Measurements from ENCODE around the gene PIEZO2. TPM values are rescaled to one million over a fixed set of nuclear protein-coding genes. Genes with fewer than 3 reads are reported as not detected.

The PIEZO2 gene
- total and polyA plus RNA-seq, 12 donors = 0.07 to 1.4 (median 0.25) TPM; not detected in 1

GRCh38 chr18:11020161-11020853 lies 129.1 kb downstream of the PIEZO2 start:
- WGBS, 2 donors = 90 to 91% methylated on average over 2 of the region's 2 CpGs
- no peak overlapping the region for H3K4me3 ChIP-seq
- no peak for ATAC-seq
- no peaks in the 10 kb centered on the region for H3K9me3 ChIP-seq
- H3K4me1 ChIP-seq = no peaks in the 10 kb centered on the region
- no peak overlapping the region for H3K27ac ChIP-seq
- no peak for TF ChIP-seq CTCF (IDR thresholded peaks at IDR 0.05)
- no peaks in the 10 kb centered on the region for H3K36me3 ChIP-seq
- peaks cover 0 to 4% (median 0%) of the 10 kb centered on the region in 7 donors for H3K27me3 ChIP-seq
- DNase-seq = no peak
- intact Hi-C loops (cut with DNase I) = no loop called here

- DNase-seq (no peak), ATAC-seq (no peak)
- H3K27me3 ChIP-seq = peaks cover 0 to 4% (median 0%) of the 10 kb centered on the region in 7 donors
- WGBS, 2 donors = 87 to 92% methylated on average over 2 of the region's 2 CpGs
- H3K4me3 ChIP-seq = no peak overlapping the region
- no peaks in the 10 kb centered on the region for H3K4me1 ChIP-seq
- H3K9me3 ChIP-seq = no peaks in the 10 kb centered on the region
- H3K27ac ChIP-seq = no peak overlapping the region
- no peak for TF ChIP-seq CTCF (IDR thresholded peaks at IDR 0.05)
- intact Hi-C loops (cut with DNase I) = no loop called here
- H3K36me3 ChIP-seq = no peaks in the 10 kb centered on the region
These were observed 129.9 kb downstream of the PIEZO2 start for GRCh38 chr18:11019295-11020105.

- ATAC-seq = no peak
- Histone ChIP-seq H3K9me3 (no peaks in the 10 kb centered on the region), H3K4me3 (no peak overlapping the region), H3K4me1 (no peaks in the 10 kb centered on the region), H3K27me3 (no peaks in the 10 kb centered on the region), H3K36me3 (no peaks in the 10 kb centered on the region), H3K27ac (no peak overlapping the region)
- 88 to 89% methylated on average over 3 of the region's 3 CpGs for WGBS, 2 donors
- DNase-seq = no peak
- intact Hi-C loops (cut with DNase I) = no loop called here
- TF ChIP-seq CTCF (IDR thresholded peaks at IDR 0.05) = no peak
These were observed 139.5 kb downstream of the PIEZO2 start for GRCh38 chr18:11009869-11010268.

- H3K4me1 ChIP-seq = no peaks in the 10 kb centered on the region
- 84 to 92% methylated on average over 6 of the region's 6 CpGs for WGBS, 2 donors
- no peaks in the 10 kb centered on the region for H3K27me3 ChIP-seq
- H3K9me3 ChIP-seq = no peaks in the 10 kb centered on the region
- no peak overlapping the region for H3K27ac ChIP-seq
- intact Hi-C loops (cut with DNase I) = no loop called here
- ATAC-seq (no peak), DNase-seq (no peak)
- no peak overlapping the region for H3K4me3 ChIP-seq
- no peaks in the 10 kb centered on the region for H3K36me3 ChIP-seq
- no peak for TF ChIP-seq CTCF (IDR thresholded peaks at IDR 0.05)
These were observed 140.2 kb downstream of the PIEZO2 start for GRCh38 chr18:11009147-11009546.
